Mucosa of descending colon (tissue), 3 donors: Measurements from ENCODE around the gene WNK2. TPM values are rescaled to one million over a fixed set of nuclear protein-coding genes. Genes with fewer than 3 reads are reported as not detected.

Experiments
- ATAC-seq: fragments of 200-7000 bp; cut with Tn5 transposase; one replicate; pipeline ENCODE4 v1.9.1; 2020; ENCODE audit warnings: mild to moderate bottlenecking, moderate library complexity
- DNase-seq, 3 donors: peaks; one replicate each; pipeline ENCODE4 v3.0.0-alpha.2; 2020
- H3K36me3 ChIP-seq: fragments of 200-600 bp; one replicate; pipeline ENCODE4 v1.8.0; 2021; ENCODE audit warnings: low read depth, mild to moderate bottlenecking
- H3K4me1 ChIP-seq: fragments of 200-600 bp; one replicate; pipeline ENCODE4 v1.8.0; 2021; ENCODE audit warnings: low read depth, mild to moderate bottlenecking
- H3K4me3 ChIP-seq: fragments of 200-600 bp; one replicate; pipeline ENCODE4 v1.8.0; 2021; ENCODE audit warnings: mild to moderate bottlenecking
- H3K9me3 ChIP-seq: fragments of 200-600 bp; one replicate; pipeline ENCODE4 v1.8.0; 2021; ENCODE audit warnings: mild to moderate bottlenecking
- CTCF ChIP-seq: fragments of 200-600 bp; IDR thresholded peaks from one replicate; pipeline ENCODE4 v1.8.0; 2022; ENCODE audit warnings: antibody characterized with exemption, mild to moderate bottlenecking
- intact Hi-C, 2 donors: fragments of 100-400 bp; cut with DNase I in 1 of 2; cut with micrococcal nuclease in 1 of 2; formaldehyde crosslinking; loops; one replicate each; pipeline versions ENCODE4 v1.11.0 to v1.11.1; 2022; cut with DNase I, micrococcal nuclease
- total RNA-seq, 3 donors: library from RNA; stranded (reverse); fragmentation: NEBNext Ultra II Directional in 2 of 3; extraction: Animal tissue kit (Norgen Biotek cat#: 25700) in 2 of 3; gene quantifications; one replicate each; pipeline versions ENCODE4 v1.2.1 to v1.2.4, GENCODE V29; 2021 to 2023
- donor health status: DM: no; HTN: no; CAD: no; lungs with moderate emphysema.
- donor health status: DM: no; HTN: no; CAD: no.
- donor health status: DM: no; HTN: yes; CAD: no.

Gene WNK2
- total RNA-seq, 3 donors from 2014 or later, result 175 to 276 (median 201) TPM

- no peak for TF ChIP-seq CTCF
- peak; percentile 90 for ATAC-seq
- intact Hi-C loops, result no loop called here
- no peak overlapping the region for H3K4me3 ChIP-seq
- peak in 2 of 3 donors; percentile 63 to 65 for DNase-seq
- H3K9me3 ChIP-seq, result no peaks in the 10 kb centered on the region
- peaks cover 29% of the 10 kb centered on the region for H3K4me1 ChIP-seq
- no peaks in the 10 kb centered on the region for H3K36me3 ChIP-seq
Measured at GRCh38 chr9:93217706-93218105, 33.8 kb downstream of the WNK2 start.

- no peaks in the 10 kb centered on the region for H3K9me3 ChIP-seq
- no peak for TF ChIP-seq CTCF
- DNase-seq (peak; percentile 46 to 72 (median 65)), ATAC-seq (peak; percentile 64)
- intact Hi-C loops, result no loop called here
- H3K36me3 ChIP-seq, result no peaks in the 10 kb centered on the region
- no peak overlapping the region for H3K4me3 ChIP-seq
- peaks cover 32% of the 10 kb centered on the region for H3K4me1 ChIP-seq
Measured at GRCh38 chr9:93218161-93218560, 34.2 kb downstream of the WNK2 start.

GRCh38 chr9:93218671-93219420 lies 34.9 kb downstream of the WNK2 start:
- Histone ChIP-seq H3K4me1 (peaks cover 39% of the 10 kb centered on the region), H3K4me3 (no peak overlapping the region), H3K9me3 (no peaks in the 10 kb centered on the region), H3K36me3 (no peaks in the 10 kb centered on the region)
- ATAC-seq (peak; percentile 10), DNase-seq (peak; percentile 17 to 52 (median 33))
- TF ChIP-seq CTCF, result no peak
- intact Hi-C loops, result no loop called here

GRCh38 chr9:93219692-93220091 lies 35.8 kb downstream of the WNK2 start:
- intact Hi-C loops, result no loop called here
- Histone ChIP-seq H3K4me3 (no peak overlapping the region), H3K4me1 (peaks cover 48% of the 10 kb centered on the region), H3K9me3 (no peaks in the 10 kb centered on the region), H3K36me3 (no peaks in the 10 kb centered on the region)
- no peak for TF ChIP-seq CTCF
- DNase-seq (peak; percentile 37 to 72 (median 56)), ATAC-seq (peak; percentile 30)

GRCh38 chr9:93220627-93221026 lies 36.7 kb downstream of the WNK2 start:
- DNase-seq (peak in 1 of 3 donors; percentile 37), ATAC-seq (no peak)
- Histone ChIP-seq H3K4me1 (peaks cover 55% of the 10 kb centered on the region), H3K9me3 (no peaks in the 10 kb centered on the region), H3K36me3 (no peaks in the 10 kb centered on the region), H3K4me3 (no peak overlapping the region)
- intact Hi-C loops, result no loop called here
- TF ChIP-seq CTCF, result no peak
